Measurements from ENCODE around the gene CYP2W1. TPM values are rescaled to one million over a fixed set of nuclear protein-coding genes. Genes with fewer than 3 reads are reported as not detected.
A peak's percentile ranks its signal among the peaks of the same experiment; 100 is the strongest.

The CYP2W1 gene
- total RNA-seq, 4 donors from 2014 or later = 2.3 to 23.1 (median 2.5) TPM; not detected in 1

- H3K27ac ChIP-seq = no peak overlapping the region
- H3K36me3 ChIP-seq = peaks cover 0 to 14% (median 0%) of the 10 kb centered on the region in 3 donors
- TF ChIP-seq CTCF (IDR thresholded peaks at IDR 0.05) (no peak), POLR2A (IDR thresholded peaks at IDR 0.05) (no peak)
- no peak for DNase-seq
- H3K4me1 ChIP-seq = no peaks in the 10 kb centered on the region
- no peaks in the 10 kb centered on the region for H3K27me3 ChIP-seq
- H3K9me3 ChIP-seq = no peaks in the 10 kb centered on the region
- no peak overlapping the region for H3K4me3 ChIP-seq
Observed at GRCh38 chr7:1005303-1005702, 22.3 kb downstream of the CYP2W1 start.

GRCh38 chr7:1007901-1008300 lies 24.9 kb downstream of the CYP2W1 start:
- Histone ChIP-seq H3K36me3 (peaks cover 0 to 14% (median 0%) of the 10 kb centered on the region in 3 donors), H3K27me3 (no peaks in the 10 kb centered on the region), H3K9me3 (no peaks in the 10 kb centered on the region), H3K27ac (no peak overlapping the region), H3K4me1 (peaks cover 0 to 12% (median 0%) of the 10 kb centered on the region in 4 donors), H3K4me3 (no peak overlapping the region)
- peak in 2 of 3 donors; percentile 67 to 78 for DNase-seq
- TF ChIP-seq POLR2A (IDR thresholded peaks at IDR 0.05) = no peak
- no peak for TF ChIP-seq CTCF (IDR thresholded peaks at IDR 0.05)

- Histone ChIP-seq H3K27me3 (no peaks in the 10 kb centered on the region), H3K9me3 (no peaks in the 10 kb centered on the region), H3K4me3 (no peak overlapping the region), H3K4me1 (peaks cover 0 to 12% (median 0%) of the 10 kb centered on the region in 4 donors), H3K36me3 (peaks cover 0 to 14% (median 0%) of the 10 kb centered on the region in 3 donors), H3K27ac (no peak overlapping the region)
- no peak for TF ChIP-seq CTCF (IDR thresholded peaks at IDR 0.05)
- no peak for TF ChIP-seq POLR2A (IDR thresholded peaks at IDR 0.05)
- no peak for DNase-seq
Observed at GRCh38 chr7:1008733-1009363, 25.9 kb downstream of the CYP2W1 start.

GRCh38 chr7:1009747-1010146 lies 26.8 kb downstream of the CYP2W1 start:
- peaks cover 0 to 12% (median 0%) of the 10 kb centered on the region in 4 donors for H3K4me1 ChIP-seq
- TF ChIP-seq CTCF (IDR thresholded peaks at IDR 0.05) = no peak
- DNase-seq = no peak
- H3K36me3 ChIP-seq = peaks cover 0 to 14% (median 0%) of the 10 kb centered on the region in 3 donors
- no peak overlapping the region for H3K4me3 ChIP-seq
- H3K9me3 ChIP-seq = no peaks in the 10 kb centered on the region
- H3K27ac ChIP-seq = no peak overlapping the region
- no peaks in the 10 kb centered on the region for H3K27me3 ChIP-seq

GRCh38 chr7:1010226-1010625 lies 27.2 kb downstream of the CYP2W1 start:
- Histone ChIP-seq H3K27ac (no peak overlapping the region), H3K4me1 (peaks cover 0 to 12% (median 0%) of the 10 kb centered on the region in 4 donors), H3K27me3 (no peaks in the 10 kb centered on the region), H3K9me3 (no peaks in the 10 kb centered on the region), H3K36me3 (peaks cover 0 to 14% (median 0%) of the 10 kb centered on the region in 3 donors), H3K4me3 (no peak overlapping the region)
- TF ChIP-seq CTCF (IDR thresholded peaks at IDR 0.05) = no peak
- no peak for TF ChIP-seq POLR2A (IDR thresholded peaks at IDR 0.05)
- no peak for DNase-seq
